ENCODE results near the gene PRR9.
"Not testable (repeated sequence)": the region's sequence is repeated elsewhere in the genome, so short reads cannot be mapped to it uniquely, and the experiment has no call there.

PRR9 gene, protein sequence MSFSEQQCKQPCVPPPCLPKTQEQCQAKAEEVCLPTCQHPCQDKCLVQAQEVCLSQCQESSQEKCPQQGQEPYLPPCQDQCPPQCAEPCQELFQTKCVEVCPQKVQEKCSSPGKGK

DNA sequence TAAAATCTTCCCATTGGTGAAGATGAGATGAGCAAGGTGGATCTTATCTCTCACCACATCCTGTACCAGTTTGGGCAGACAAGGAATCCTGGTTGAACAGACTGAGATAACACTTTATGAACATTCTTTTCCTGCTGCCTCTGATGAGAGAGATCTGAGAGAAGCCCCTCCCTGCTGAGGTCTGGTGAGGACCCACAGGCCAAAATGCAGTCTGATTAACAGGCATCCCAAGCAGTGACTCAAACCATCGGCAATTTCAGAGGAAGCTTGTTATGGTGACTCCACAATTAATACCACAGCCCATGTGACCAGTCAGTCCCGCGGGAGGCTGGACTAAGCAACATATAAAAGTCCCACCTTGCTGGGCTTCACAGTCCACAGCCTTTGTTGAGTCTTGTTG, at the start of gene PRR9:
PRR9 (plus strand) TSS at position 373 of the 400 bp plus-strand sequence. CDS start 561 bp downstream, outside the sequence.
- DNase-seq (ENCODE audit: low spot score): no peak

DNA sequence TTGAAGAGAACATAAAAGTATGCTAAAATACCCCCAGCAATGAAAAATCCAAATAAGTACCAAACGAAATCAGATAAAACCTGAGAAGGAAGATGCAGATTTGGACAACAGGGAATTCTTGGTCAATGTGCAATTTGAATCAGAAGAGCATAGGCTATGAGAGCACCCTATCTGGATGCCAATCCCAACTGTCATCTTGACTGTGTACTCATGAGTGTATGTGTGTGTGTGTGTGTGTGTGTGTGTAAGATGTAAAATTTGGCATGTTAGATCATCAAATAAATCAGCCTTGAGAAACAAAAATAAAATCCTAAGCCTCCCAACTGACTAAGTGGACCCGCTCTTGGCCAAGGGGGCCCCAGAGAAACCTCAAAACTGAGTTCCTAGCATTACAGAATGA, 48.7 kb upstream of the PRR9 start:
- DNase-seq (ENCODE audit: low spot score): no peak

DNA sequence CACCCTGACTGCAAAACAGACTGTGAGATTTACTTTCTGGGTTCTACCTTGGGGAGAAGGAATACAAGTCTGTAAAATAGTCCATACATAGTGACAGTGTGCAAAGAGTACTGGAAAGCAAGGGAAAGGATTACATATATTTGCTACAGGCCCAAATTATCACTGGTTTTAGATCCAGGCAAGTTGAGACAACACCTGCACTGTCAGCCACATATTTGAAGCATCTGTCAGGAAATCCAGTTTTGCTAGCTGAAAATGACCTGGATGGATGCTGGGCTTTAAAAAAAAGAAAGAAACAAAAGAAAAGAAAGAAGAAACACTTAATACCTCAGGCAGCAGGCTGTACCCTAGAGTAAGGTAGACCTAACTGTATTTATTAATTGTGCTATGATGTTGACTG, 42.8 kb upstream of the PRR9 start:
- no peak for DNase-seq (ENCODE audit: low spot score)

DNA sequence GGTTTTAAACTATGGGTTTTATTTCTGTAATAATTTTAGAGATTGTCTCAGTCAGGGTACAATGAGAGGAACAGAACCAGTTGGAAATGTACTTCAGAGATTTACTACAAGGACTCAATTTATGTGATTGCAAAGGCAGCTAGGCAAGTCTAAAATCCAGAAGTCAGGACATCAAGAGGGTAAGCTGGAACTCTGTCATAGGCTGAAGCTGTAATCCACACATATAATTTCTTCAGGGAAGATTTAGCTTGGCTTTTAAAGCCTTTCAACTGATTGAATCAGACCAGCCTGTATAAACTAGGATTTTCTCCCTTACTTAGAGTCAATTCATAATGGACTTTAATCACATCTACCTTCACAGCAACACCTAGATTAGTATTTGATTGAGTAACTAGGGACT, 38.5 kb upstream of the PRR9 start:
- no peak for DNase-seq (ENCODE audit: low spot score)

DNA sequence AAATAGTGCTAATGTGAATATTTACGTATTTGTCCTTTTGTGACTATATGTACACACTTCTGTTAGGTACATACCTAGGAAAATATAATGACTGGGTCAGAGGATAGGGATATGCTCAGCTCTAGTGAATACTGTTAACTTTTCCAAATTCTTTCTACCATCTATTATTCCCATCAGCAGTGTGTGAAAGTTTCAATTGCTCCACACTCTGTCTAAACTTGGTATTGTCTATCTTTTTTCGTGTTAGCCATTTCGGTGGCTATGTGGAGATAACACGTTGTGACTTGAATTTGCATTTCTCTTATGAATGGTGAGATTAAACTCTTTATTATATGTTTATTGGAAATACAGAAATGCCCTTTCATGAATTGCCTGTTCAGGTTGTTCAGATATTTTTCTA, 36.8 kb upstream of the PRR9 start:
- no peak for DNase-seq (ENCODE audit: low spot score)

DNA sequence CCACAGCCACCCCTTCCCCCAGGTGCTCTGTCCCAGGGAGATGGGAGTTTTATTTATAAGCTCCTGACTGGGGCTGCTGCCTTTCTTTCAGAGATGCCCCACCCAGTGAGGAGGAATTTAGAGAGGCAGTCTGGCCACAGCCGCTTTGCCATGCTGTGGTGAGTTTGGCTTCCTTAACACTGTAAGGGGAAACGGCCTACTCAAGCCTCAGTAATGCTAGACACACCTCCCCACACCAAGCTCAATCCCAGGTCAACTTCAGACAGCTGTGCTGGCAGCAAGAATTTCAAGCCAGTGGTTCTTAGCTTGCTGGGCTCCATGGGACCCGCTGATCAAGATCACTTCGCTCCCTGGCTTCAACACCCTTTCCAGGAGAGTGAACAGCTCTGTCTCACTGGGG, 29.1 kb upstream of the PRR9 start:
- DNase-seq (ENCODE audit: low spot score): not testable (repeated sequence)

DNA sequence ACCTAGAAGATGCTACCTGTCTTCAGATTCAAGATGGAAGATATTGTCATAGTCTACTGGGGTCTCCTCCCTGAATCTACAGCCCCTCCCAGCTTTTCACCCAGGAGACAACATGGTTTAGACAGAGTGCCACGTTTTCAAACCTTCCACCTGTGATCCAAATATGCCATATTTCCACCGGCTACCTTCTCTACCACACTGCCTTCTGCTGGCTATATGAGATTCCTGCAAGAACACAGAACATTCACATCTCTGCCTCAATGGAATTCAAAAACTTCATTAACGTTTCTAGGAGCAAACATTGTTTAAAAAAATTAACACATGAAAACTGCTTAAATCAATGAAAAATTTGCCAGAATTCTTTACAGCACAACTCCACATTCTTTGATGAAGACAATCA, 27.0 kb upstream of the PRR9 start:
- no peak for DNase-seq (ENCODE audit: low spot score)

DNA sequence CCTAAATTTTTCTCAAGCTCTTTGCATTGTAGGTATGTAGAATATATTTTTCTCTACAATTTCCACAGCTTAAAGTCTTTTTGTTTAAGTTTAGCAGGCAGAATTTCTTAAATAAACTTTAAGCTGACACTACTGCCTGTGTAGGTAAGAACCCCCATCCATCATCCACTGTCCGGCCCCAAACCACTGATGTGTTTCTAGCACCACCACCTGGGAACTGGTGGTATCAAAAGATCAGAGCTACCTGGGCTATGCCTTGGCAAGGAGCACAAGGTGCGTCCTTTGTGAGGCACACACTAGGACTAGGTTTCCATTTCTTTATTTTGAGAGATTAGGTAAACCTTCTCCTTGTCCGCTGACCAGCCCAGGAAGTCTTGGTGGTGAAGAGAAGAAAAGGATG, 24.7 kb upstream of the PRR9 start:
- peak; percentile 8 for DNase-seq (ENCODE audit: low spot score)

DNA sequence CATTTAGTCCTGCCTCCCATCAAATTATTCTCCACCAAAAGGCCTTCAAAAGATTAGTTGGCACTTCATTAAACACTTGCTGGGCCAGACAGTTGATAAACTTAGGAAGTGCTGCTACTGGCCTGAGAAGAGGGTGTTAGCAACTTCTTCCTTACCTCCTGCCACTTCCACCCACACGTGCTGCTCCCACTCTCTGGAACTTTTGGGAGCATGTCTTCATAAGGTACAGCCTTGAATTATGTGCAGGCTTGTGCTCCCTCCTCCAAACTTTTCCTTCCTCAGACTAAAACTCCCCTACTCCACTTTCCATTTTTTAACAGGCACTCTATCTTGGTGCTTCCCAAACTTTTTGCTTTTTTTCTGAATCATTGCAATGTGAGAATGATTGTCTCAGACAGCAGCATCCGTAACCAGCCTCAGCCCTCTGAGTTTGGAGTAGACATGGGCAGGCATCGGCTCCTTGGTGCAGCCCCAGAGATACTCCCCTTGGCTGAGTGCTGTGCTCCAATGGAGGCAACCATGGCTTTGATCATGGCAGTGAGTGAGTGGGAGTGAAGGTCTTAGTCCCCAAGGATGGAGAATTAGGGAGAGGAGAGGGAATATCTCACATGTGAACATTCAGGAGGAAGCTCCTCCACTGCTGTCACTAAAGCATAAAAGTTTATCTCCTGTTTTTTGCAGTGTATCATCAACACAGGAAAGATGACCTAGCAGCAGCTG, 22.9 kb upstream of the PRR9 start:
- DNase-seq (ENCODE audit: low spot score): no peak

DNA sequence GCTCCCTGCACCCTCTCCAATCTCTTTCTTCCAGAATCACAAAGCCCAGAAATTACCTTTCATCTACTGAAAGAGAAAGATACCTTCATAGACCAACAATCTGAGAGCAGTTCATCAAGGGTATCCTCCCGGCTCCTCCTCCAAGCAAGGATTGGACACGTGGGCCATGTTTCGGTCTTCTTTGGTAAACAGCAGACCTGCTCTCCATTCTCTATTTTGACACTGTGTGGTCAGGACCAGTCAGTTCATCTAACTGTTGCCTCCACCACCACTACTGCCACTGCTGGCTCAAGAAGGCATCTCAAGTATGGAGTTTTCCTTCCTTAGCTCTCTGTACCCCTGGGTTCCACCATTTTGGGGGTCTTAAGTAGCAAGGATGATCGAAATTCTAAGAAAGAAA, 22.2 kb upstream of the PRR9 start:
- DNase-seq (ENCODE audit: low spot score): no peak

DNA sequence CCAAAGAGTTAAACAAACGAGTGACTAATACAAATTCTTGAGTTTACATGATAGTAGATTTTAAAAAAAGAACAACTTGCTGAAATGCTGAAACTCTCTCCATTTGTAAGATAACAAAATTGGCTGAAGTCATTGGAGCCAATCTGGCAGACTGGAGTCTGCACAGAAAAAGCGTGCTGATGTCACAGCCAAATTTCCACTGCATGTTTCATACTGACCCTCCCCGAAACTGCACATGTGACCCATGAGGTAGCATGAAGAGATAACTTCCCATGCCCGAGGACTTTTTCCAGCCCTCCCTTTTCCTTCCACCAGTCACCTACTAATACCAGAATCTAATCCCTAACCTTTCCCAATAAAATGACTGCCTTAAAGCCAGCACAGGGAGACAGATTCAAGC, 15.4 kb upstream of the PRR9 start:
- no peak for DNase-seq (ENCODE audit: low spot score)

DNA sequence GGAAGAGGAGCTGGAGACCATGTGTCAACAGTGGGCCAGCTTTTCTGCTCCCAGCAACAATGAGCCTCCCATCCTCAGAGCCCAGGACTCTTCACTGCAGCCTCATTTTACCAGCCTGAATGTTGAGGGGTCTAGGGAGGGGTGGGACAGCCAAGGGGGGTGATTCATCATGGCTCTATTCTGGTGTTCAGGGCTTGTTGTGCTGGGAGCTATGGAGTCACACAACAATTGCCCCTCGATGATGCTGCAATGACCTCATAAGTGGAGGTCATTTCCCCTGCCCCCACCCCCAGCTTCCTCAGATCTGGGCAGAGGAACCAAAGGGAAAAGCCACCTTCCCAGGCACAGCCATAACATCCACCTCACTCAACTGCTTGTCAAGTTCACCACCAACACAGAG, 14.3 kb upstream of the PRR9 start, which contains the start of gene LELP1:
LELP1 (plus strand) TSS at position 301 of the 400 bp plus-strand sequence. CDS start 1,278 bp downstream, outside the sequence.
- DNase-seq (ENCODE audit: low spot score): no peak

DNA sequence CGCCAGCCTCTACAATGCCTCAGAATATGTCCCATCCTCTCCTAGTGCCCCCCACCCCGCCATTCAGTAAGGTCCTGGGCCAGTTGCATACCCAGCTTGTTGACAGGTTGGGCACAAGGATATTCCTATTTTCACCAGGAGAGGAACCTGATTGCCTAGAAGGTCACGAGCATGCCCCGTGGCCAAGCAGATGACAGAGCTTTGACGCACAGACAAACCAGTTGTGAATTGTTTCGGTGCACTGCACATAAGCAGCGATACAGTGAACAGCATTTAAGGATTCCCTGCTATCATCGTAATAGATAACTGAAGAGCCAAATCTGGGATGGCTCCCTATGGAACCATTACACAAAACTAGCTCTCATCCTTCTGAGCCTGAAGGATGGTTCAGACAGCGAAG, 10.8 kb upstream of the PRR9 start:
- no peak for DNase-seq (ENCODE audit: low spot score)

DNA sequence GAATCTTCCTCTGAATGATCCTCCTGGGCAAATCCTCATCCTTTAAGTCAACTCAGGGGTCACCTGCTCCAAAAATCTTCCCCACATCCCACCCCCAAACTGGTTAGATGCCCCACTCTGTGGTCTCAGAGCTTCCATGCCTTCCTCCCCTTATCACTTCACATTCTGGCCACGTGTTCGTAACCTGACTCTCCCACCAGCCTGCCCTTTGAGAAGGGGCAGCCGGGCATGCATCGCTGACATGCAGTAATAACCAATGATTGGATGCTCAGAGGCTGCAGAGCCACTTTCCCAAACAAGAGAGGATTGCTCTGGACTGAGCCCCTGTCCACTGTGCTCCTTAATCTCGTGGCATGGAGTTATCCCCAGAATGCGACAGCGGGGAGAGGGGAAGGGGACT, 7.2 kb upstream of the PRR9 start:
- no peak for DNase-seq (ENCODE audit: low spot score)

DNA sequence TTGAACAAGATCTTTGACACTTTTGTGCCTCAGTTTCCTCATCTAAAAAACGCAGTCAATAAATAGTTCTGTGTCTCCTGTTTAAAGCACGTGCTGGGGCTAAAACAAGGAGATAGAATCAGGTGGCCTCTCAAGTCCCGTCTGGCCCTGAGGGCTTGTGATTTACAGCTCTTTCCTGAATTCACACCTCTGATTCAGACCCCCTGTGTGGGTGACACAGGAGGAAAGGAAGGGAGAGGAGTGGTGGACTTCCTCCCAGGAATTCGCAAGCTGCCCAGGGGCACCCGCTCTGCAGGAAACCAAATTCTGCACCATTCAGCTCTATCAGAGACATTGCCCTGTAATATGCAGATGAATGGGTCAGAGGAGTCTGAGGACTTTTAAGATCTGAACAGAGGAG, 5.2 kb upstream of the PRR9 start:
- no peak for DNase-seq (ENCODE audit: low spot score)

DNA sequence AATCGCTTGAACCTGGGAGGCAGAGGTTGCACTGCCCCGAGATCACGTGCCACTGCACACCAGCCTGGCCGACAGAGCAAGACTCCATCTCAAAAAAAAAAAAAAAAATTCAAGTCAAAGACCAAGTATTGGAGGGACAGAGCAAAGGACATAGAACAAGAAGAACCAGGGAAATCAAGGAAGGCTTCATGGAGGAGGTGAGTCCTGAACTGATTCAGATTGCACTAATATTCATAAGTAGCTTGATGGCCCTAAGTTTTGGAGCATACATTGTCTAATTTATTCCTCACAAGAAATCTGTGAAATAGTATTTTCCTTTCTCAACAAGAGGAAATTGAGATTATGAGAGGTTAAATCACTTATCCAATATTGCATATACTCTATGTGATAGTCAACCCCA, 3.9 kb upstream of the PRR9 start:
- DNase-seq (ENCODE audit: low spot score): no peak

DNA sequence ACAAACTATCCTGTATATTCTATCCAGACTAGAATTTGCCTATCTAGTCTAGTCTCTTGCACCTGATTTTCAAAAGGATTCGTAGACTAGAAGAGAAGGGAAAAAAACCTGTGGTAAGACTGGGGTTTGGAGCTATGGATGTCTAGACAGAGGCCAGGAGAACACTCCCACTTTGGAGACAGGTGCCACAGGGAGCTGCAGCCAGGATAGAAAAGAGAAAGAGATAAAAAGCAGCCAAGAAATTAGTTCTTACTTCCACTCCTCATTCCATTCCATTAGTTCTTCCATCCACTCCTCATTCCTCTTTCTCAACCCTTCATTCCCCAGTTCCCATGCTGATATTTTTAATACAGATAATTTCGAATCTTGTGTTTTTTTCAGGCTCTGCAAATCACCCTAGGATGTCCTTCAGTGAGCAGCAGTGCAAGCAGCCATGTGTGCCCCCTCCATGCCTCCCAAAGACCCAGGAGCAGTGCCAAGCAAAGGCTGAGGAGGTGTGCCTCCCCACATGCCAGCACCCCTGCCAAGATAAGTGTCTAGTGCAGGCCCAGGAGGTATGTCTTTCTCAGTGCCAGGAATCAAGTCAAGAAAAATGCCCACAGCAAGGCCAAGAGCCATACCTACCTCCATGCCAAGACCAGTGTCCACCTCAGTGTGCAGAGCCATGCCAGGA, 496 bp downstream of the PRR9 start:
- no peak for DNase-seq (ENCODE audit: low spot score)

DNA sequence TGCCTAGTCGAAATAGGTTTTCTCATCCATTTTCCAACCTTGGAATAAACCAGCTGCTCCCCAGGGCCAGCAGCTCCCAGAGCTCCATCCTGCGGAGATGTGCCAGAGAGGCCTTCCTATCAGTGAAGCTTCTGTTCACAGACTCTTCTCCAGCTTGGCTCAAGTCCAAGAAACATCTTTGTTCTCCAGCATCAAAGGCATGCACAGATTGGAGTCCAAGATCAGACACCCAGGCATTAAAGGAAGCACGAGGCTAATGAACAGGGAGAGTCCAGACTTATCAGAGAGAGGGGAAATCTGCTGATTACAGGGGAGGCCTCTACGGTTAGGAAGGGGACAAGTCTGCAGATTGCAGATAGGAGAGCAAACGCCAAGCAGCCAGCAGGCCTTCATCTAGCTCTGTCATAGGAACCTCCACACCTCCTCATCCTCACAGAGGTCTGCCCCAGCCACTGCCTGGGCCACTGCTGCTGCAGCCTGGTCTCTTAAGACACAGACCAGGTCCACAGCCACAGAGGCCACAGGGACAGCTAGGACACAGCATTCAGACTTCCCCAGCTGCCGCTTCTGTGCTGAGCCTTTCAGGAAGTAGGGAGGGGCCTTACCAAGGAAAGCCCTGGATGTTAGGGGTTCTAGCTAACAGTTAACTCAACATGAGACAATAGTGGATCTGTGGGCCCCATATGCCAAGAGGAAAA, 3.4 kb downstream of the PRR9 start:
- DNase-seq (ENCODE audit: low spot score): no peak

DNA sequence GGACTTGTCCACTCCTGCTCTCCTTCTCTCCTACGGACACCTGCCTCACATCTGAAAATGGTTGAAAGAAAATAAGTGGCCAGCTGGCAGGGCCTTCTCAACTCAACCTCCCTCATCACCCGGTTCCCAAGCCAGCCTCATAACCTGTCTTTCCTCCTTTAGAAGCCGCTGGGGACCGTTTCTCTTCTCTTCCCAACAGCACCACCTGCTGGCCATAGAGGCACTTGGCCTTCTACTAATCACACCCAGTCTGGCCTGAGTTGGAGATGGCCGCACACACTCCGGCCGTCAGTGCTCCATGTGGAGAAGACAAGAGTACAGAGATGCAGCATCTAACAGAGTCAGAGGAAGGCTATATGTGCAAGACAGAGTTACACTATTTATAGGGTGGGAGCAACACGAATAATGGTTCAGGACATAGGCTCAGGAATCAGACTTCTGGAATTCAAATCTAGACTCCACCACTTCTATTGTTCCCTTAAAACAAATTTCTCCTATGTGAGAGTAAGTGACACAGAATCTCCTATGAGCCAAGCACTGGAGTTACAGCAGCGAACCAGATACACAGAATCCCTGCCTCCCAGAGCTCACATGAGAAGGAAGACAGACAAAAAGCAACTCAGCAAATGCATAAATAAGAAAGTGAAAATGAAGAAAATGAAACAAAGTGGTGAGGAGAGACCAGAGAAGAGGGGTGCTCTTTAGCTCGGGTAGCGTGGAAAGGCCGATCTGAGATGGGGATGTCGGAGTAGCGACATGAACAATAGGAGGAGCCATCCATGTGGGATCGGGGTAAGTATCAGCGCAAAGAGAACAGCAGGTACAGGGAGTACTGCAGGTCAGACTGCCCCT, 5.9 kb downstream of the PRR9 start:
- peak; percentile 44 for DNase-seq (ENCODE audit: low spot score)

DNA sequence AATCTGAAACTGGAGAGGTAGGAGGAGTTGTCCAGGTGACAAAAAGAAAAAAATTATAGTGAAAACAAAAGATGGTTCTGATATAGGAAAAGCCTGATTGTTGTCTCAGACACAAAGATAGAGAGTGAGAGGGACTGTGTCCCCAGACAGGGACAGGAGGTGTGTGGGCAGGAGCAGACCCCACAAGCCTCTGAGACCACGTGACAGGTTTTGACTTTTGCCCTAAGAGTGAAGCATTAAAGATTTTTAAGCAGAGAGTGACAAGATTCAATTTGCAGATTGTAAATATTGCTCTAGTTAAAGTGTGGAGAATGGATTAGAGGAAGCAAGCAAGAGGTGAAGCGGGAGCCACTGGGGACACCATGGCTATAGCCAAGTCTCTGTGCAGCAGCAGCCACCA, 10.4 kb downstream of the PRR9 start:
- no peak for DNase-seq (ENCODE audit: low spot score)

DNA sequence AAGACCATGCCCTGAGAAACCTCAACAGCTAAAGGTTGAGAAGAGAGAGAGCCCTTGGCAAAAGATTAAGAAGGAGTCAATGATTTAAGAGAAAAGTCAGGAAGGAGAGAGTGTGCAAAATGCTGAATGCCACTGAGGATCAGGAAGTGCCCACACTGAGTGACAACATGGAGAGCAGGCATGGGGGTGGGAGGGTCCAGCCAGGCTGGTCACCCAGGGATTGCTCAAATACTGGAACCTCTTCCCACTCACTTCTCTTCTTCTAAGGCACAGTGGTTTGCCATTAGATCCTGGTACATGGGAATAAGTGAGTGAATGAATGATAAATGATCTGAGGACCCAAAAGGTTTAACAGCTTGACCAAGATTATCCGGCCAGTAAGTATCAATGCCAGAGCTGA, 11.1 kb downstream of the PRR9 start:
- DNase-seq (ENCODE audit: low spot score): no peak

All from hematopoietic multipotent progenitor cell treated with erythropoietin and hydrocortisone succinate and interleukin-3 and kit ligand, for 15 days (in vitro differentiated cells).